Vagina (tissue), 2 donors: ENCODE data around the gene SPDYE17. TPM values are rescaled to one million over a fixed set of nuclear protein-coding genes. Genes with fewer than 3 reads are reported as not detected.
"Not testable (repeated sequence)": the region's sequence is repeated elsewhere in the genome, so short reads cannot be mapped to it uniquely, and the experiment has no call there.

Experiments used
- DNase-seq, 2 donors: peaks; one replicate each; pipeline ENCODE4 v3.0.0-alpha.2; 2017; ENCODE audit errors: extremely low spot score in 2 of 2
- H3K27ac ChIP-seq: fragments of 200-600 bp; sonication (generic); one replicate; pipeline ENCODE4 v1.5.1; 2019
- H3K27me3 ChIP-seq: fragments of 200-600 bp; sonication (generic); one replicate; pipeline ENCODE4 v1.5.1; 2019
- H3K36me3 ChIP-seq, 2 donors: fragments of 200-600 bp; sonication (generic); one replicate each; pipeline ENCODE4 v1.5.1; 2017 to 2019
- H3K4me1 ChIP-seq: fragments of 200-600 bp; sonication (generic); one replicate; pipeline ENCODE4 v1.5.1; 2019
- H3K4me3 ChIP-seq, 2 donors: fragments of 200-600 bp; sonication (generic); 1 replicate in 1 of 2; 2 replicates in 1 of 2; pipeline ENCODE4 v1.5.1; 2016 to 2019
- H3K9me3 ChIP-seq: fragments of 200-600 bp; sonication (generic); one replicate; pipeline ENCODE4 v1.5.1; 2019
- intact Hi-C: fragments of 100-400 bp; cut with DNase I; formaldehyde crosslinking; loops from one replicate; pipeline ENCODE4 v1.15.1; 2023
- small RNA-seq: library from RNA; depleted of rRNA; stranded (forward); fragments of <200 nt; gene quantifications from one replicate; pipeline ENCODE3, GENCODE V24; 2016
- total RNA-seq: library from RNA; depleted of rRNA; stranded (reverse); fragments of >200 nt; gene quantifications from one replicate; pipeline ENCODE4 v1.2.3, GENCODE V29; 2016

Gene SPDYE17
- total RNA-seq, 1 donor from 2014 or later = not detected

DNA sequence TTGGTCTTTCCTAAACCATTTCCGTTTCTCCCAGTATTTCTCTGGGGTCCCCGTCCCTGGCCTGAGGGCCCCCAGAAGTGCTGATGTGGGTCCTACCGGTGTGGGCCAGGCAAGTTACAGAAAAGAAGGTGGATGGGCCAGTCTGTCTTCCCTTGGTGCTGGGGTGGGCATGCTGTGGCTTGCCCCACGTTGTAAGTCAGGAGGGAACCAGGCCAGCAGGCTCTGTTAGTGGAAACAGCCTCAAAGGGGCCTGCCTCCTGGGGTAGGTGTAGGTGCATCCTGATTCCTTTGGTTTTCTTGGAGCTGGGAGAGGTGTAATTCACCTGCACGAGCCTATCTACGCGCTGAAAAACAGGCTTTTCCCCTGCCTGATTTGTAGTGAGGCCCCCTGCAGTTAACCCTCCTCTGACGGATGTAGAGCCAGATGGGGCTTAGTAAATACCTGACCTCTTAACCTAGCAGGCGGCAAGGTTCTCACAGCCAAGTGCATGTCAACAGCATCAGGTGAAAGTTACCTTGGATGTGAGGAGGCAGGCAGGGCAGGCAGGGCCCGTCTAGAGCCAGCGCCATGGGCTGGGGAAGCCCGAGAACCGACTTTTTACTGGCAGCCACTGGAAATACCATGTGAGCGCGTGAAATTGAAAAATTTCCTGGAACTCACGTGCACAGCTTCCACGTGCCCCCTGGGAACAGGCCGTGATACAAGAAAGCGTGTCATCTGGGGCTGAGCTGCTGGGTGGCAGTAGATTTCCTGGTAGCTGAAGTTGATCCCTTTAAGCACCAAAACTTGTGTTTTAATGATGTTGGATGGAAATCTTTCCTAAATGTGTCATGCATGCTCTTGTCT lies 48.0 kb downstream of the SPDYE17 start:
- H3K27ac ChIP-seq, H3K27me3 ChIP-seq, H3K9me3 ChIP-seq, H3K36me3 ChIP-seq, H3K4me3 ChIP-seq, H3K4me1 ChIP-seq, intact Hi-C loops, DNase-seq: not testable (repeated sequence)

DNA sequence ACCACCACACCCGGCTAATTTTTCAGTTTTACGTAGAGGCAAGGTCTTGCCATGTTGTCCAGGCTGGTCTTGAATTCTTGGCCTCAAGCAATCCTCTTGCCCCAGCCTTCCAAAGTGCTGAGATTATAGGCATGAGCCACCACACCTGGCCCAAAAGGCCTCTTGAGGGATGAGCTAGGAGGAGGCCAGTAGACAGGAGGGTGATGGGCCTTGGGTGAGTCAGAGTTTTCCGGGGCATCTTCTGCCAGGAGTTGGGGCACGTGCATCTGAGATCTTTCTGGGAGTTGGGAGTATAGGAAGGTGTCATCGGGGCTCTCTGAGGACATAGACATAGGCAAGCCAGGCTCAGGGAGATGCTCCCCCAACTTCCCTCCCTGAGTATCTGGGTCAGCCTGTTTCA lies 48.8 kb downstream of the SPDYE17 start:
- H3K4me3 ChIP-seq, DNase-seq, H3K27ac ChIP-seq, H3K4me1 ChIP-seq, H3K36me3 ChIP-seq, intact Hi-C loops, H3K27me3 ChIP-seq, H3K9me3 ChIP-seq: not testable (repeated sequence)

DNA sequence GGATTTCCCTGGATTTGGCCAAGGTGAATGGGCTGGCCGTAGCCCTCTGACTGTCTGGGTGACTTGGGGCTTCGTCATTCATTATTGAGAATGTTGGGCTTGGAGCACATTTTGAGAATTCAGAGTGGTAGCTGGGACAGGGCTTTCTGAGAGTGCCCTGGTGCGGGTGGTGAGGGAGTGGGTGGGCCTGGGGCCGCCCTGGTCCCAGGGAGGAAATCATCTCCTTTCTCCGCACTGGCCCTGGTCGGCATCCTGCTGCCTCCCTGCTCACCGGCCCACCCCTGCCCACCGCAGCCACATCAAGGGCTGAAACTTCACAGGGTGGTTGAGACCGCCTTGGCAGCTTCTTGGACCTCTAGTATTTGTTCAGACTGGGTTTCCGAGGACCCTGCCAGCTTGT lies 49.7 kb downstream of the SPDYE17 start:
- intact Hi-C loops, H3K27ac ChIP-seq, H3K4me1 ChIP-seq, H3K36me3 ChIP-seq, H3K9me3 ChIP-seq, H3K27me3 ChIP-seq, DNase-seq, H3K4me3 ChIP-seq: not testable (repeated sequence)

DNA sequence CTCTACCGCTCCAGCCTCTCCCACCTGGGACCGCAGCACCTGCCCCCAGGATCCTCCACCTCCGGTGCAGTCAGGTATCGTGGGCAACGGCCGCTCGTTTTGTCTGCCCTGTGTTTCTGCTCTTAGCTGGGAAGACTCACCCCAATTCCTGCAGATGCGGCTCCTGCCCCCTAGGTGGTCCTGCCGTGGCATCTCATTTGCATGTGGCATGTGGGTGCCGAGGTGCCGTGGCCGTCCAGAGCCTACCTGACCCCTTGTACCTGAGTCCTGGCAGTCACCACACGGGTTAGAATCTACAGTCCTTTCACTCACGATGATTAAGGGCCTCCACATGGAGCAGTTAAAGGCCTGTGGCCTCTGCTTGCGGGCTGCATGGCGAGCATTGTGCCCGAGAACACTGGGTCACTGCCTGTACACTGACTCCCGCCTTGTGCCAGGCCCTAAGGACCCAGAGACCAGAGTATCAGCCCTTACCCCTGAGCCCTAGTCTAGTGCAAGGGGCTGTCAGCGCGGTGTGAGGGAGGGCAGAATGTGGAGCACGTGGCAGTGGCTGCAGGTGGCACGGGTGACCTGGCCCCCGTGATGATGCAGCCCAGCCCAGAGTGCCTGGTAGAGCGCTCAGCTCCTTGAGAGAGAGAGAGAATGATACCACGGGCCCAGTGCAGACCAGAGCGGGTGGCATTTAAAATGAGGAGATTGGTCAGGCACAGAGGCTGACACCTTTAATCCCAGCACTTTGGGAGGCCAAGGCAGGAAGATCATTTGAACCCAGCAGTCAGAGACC lies 50.8 kb downstream of the SPDYE17 start:
- H3K4me3 ChIP-seq, H3K9me3 ChIP-seq, H3K36me3 ChIP-seq, DNase-seq, H3K27me3 ChIP-seq, H3K4me1 ChIP-seq, intact Hi-C loops, H3K27ac ChIP-seq: not testable (repeated sequence)

DNA sequence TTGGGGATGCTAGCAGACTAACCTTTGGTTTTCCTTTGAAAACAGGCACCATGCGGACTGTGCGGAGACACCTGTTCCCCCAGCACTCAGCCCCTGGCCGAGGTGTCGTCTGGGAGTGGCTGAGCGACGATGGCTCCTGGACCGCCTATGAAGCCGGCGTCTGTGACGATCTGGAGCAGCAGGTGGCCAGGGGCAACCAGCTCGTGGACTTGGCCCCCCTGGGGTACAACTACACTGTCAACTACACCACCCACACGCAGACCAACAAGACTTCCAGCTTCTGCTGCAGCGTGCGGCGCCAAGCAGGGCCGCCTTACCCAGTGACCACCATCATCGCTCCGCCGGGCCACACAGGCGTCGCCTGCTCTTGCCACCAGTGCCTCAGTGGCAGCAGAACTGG lies 51.6 kb downstream of the SPDYE17 start:
- H3K9me3 ChIP-seq, H3K27ac ChIP-seq, H3K36me3 ChIP-seq, H3K4me1 ChIP-seq, intact Hi-C loops, H3K4me3 ChIP-seq, H3K27me3 ChIP-seq, DNase-seq: not testable (repeated sequence)

DNA sequence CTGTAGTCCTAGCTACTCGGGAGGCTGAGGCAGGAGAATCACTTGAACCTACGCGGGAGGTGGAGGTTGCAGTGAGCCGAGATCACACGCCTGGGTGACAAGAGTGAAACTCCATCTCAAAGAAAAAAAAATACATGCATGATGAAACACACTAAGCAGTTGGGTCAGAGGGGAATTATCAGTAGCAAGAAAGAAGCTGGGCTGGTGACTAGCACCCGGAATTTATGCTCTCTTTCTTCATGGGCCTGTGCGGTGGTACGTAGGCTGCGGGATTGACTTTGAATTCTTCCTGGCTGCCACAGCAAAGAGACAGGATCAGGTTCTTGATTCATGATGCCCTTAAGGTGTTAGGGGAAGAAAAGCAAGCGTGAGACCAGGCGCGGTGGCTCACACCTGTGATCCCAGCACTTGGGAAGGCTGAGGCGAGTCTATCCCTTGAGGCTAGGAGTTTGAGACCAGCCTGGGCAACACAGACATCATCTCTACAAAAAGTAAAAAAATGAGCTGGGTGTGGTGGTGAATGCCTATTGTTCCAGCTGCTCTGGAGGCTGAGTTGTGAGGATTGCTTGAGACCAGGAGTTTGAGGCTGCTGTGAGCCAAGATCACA lies 54.3 kb downstream of the SPDYE17 start:
- H3K36me3 ChIP-seq, intact Hi-C loops, H3K27me3 ChIP-seq, DNase-seq, H3K9me3 ChIP-seq, H3K4me1 ChIP-seq, H3K27ac ChIP-seq, H3K4me3 ChIP-seq: not testable (repeated sequence)

DNA sequence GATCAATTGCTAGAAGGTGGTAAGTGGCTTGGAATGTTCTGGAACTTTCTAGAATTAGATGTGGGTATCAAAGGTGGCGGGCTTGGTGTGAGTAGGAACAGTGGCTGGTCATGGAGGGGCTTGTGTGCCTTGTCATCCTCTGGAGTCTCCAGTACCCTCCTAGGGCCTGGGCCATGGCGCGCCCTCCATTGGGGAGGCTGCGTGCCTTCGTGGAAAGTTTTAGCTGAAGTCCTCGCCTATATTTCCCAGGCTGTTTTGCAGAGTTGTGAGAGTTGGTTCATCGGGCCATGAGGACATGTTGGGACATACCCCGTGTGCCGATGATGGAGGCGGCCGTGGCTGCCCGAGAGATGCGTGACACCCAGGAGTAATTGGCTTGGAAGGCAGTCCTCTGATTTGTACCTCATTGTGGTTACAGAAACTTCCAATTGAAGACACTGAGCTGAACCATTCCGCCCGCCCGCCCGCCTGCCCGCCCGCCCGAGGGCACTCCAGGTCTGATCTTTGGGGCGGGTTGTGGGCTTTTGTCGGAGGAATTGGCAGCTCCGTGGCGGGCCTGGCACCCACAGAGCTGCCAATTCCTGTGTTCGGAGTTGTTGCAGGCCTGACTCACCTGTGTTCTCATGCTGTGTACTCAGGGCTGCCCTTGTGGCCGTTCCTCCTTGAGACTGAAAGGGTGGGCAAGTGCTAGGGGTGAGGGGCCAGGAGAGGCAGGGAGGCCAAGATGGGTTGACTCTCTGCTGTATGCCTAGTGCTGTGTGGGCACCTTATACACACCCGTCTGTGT lies 57.2 kb downstream of the SPDYE17 start:
- H3K36me3 ChIP-seq, H3K9me3 ChIP-seq, H3K4me1 ChIP-seq, intact Hi-C loops, H3K4me3 ChIP-seq, H3K27ac ChIP-seq, H3K27me3 ChIP-seq: not testable (repeated sequence)
- DNase-seq = peak in 1 of 2 donors; percentile 79

DNA sequence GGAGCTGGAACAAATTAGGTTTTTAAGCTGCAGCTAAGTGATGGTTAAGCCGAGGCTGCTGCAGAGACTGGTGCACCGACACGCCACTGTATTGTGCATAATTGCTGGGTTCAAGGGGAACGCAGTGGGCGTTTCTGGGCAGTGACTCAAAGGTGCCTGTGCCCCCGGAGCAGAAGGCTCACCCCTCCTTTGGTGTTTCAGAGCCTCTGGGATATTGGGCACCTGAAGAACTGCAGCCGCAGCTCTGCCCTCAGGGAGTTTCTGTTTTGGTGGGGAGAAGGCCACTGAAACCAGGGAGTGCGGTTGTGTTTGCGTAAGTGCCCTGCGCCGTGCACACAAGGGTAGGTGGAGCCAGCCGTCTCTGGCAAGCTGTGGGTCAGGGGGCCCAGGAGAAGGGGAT lies 57.8 kb downstream of the SPDYE17 start:
- peak in 1 of 2 donors; percentile 43 for DNase-seq
- H3K4me1 ChIP-seq, H3K36me3 ChIP-seq, H3K9me3 ChIP-seq, H3K27me3 ChIP-seq, H3K27ac ChIP-seq, H3K4me3 ChIP-seq, intact Hi-C loops: not testable (repeated sequence)

DNA sequence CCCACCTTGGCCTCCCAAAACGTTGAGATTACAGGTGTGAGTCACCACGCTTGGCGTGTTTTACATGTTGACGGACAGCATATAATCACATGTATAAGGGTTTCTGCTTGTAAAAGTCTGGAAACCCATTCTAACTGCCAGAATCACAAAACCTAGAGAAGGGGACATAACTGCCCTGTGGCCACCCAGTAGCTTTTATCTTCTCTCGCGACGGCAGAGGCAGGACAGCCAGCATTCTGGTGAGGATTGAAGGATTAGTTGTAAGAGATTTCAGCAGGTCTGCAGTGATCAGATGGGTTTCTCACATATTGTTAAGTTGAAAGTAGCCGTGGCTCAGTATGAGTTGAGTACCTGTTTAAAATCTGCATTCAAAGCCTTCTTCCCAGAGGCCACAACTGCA lies 59.8 kb downstream of the SPDYE17 start:
- H3K9me3 ChIP-seq, intact Hi-C loops, H3K4me1 ChIP-seq, DNase-seq, H3K4me3 ChIP-seq, H3K27ac ChIP-seq, H3K36me3 ChIP-seq, H3K27me3 ChIP-seq: not testable (repeated sequence)

Small RNAs within 50 kb of the gene (small RNA-seq; reads per million reads assigned to genes)
- not detected for gene RF00019

Other genes starting within 250 kb of the SPDYE17 start
- 1.2 TPM for gene SPDYE18, start 30.2 kb upstream of the SPDYE17 start, total RNA-seq
- gene CCDC146, start 90.3 kb upstream of the SPDYE17 start, total RNA-seq = 20.6 TPM
- 7.4 TPM for gene FGL2, start 167.5 kb upstream of the SPDYE17 start, total RNA-seq